Measurements from ENCODE around the gene TRIM32.
A peak's percentile ranks its signal among the peaks of the same experiment; 100 is the strongest.
"Not testable (repeated sequence)": the region's sequence is repeated elsewhere in the genome, so short reads cannot be mapped to it uniquely, and the experiment has no call there.

TRIM32 gene

GRCh38 chr9:116683535-116683934, 3.6 kb upstream of the TRIM32 start:
- no peak for DNase-seq

GRCh38 chr9:116685166-116685565, 1.9 kb upstream of the TRIM32 start:
- DNase-seq = no peak

GRCh38 chr9:116686135-116686534, 970 bp upstream of the TRIM32 start:
- no peak for DNase-seq

GRCh38 chr9:116686693-116687073, 422 bp upstream of the TRIM32 start:
- no peak for DNase-seq

GRCh38 chr9:116687754-116688135, 640 bp downstream of the TRIM32 start:
- DNase-seq = no peak

- no peak for DNase-seq
Observed at GRCh38 chr9:116688806-116689485, 1.8 kb downstream of the TRIM32 start.

- no peak for DNase-seq
Observed at GRCh38 chr9:116689486-116690032, 2.5 kb downstream of the TRIM32 start.

GRCh38 chr9:116690805-116691204, 3.7 kb downstream of the TRIM32 start:
- not testable (repeated sequence) for DNase-seq

GRCh38 chr9:116691607-116692006, 4.5 kb downstream of the TRIM32 start:
- DNase-seq = no peak

- DNase-seq = no peak
Observed at GRCh38 chr9:116692616-116693015, 5.5 kb downstream of the TRIM32 start.

- no peak for DNase-seq
Observed at GRCh38 chr9:116693233-116693731, 6.2 kb downstream of the TRIM32 start.

GRCh38 chr9:116694785-116695291, 7.7 kb downstream of the TRIM32 start:
- no peak for DNase-seq

- no peak for DNase-seq
Observed at GRCh38 chr9:116695438-116695837, 8.3 kb downstream of the TRIM32 start.

- no peak for DNase-seq
Observed at GRCh38 chr9:116697362-116697761, 10.3 kb downstream of the TRIM32 start.

- no peak for DNase-seq
Observed at GRCh38 chr9:116697887-116698286, 10.8 kb downstream of the TRIM32 start.

- DNase-seq = no peak
Observed at GRCh38 chr9:116700279-116700678, 13.2 kb downstream of the TRIM32 start.

GRCh38 chr9:116700882-116701865, 14.1 kb downstream of the TRIM32 start:
- DNase-seq = peak; percentile 74

GRCh38 chr9:116701940-116702642, 15.0 kb downstream of the TRIM32 start:
- peak; percentile 49 for DNase-seq

- DNase-seq = no peak
Observed at GRCh38 chr9:116703634-116704033, 16.5 kb downstream of the TRIM32 start.

GRCh38 chr9:116704470-116704869, 17.4 kb downstream of the TRIM32 start:
- DNase-seq = no peak

- DNase-seq = no peak
Observed at GRCh38 chr9:116705531-116705930, 18.4 kb downstream of the TRIM32 start.

Data from activated CD4-positive, alpha-beta T cell treated with anti-CD3 and anti-CD28 coated beads, Interleukin-2, amount 50 U/mL, for 16 hours (primary cell).